GM10847 (cell line): ENCODE results near the gene CFAP119.

Experiments
- POLR2A ChIP-seq: IDR thresholded peaks from 2 replicates; pipeline ENCODE4 v1.6.1; 2011; ENCODE audit not compliant: insufficient read length; ENCODE audit errors: extremely low read depth

Gene CFAP119

DNA sequence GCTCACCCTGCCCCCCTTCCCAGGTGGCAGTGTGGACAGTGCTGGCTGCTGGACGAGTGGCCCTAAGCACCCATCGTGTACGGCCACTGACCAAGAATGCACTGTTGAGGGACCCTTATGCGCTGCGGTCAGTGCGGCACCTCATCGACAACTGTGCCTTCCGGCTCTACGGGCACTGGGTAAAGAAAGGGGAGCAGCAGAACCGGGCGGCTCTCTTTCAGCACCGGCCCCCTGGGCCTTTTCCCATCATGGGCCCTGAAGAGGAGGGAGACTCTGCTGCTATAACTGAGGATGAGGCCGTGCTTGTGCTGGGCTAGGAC, 5.1 kb downstream of the CFAP119 start:
- TF ChIP-seq POLR2A, result no peak

DNA sequence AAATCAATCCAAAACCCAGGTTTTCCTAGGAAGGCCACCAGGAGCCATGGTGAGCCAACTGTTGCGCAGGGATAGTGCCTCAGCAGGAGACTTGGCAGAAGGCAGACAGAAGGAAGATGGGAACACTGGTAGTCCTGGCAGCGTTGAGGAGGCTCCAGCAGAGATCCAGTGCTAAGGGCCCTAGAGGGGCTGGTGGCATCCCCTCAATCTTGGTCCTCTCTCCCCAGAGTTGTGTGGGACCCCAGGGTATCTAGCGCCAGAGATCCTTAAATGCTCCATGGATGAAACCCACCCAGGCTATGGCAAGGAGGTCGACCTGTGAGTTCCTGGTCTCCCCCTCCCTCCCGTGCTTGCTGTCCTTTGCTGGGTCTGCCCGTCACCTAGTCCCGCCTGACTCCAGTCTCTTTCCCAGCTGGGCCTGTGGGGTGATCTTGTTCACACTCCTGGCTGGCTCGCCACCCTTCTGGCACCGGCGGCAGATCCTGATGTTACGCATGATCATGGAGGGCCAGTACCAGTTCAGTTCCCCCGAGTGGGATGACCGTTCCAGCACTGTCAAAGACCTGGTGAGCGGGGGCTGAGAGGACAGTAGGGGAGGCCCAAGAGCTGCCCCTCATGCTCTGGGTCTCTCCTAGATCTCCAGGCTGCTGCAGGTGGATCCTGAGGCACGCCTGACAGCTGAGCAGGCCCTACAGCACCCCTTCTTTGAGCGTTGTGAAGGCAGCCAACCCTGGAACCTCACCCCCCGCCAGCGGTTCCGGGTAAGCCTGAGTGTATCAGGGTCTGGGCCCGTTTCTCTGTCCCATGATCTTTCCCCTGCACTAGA, 5.7 kb downstream of the CFAP119 start:
- no peak for TF ChIP-seq POLR2A

GRCh38 chr16:30753596-30753995, 8.3 kb downstream of the CFAP119 start:
- no peak for TF ChIP-seq POLR2A

DNA sequence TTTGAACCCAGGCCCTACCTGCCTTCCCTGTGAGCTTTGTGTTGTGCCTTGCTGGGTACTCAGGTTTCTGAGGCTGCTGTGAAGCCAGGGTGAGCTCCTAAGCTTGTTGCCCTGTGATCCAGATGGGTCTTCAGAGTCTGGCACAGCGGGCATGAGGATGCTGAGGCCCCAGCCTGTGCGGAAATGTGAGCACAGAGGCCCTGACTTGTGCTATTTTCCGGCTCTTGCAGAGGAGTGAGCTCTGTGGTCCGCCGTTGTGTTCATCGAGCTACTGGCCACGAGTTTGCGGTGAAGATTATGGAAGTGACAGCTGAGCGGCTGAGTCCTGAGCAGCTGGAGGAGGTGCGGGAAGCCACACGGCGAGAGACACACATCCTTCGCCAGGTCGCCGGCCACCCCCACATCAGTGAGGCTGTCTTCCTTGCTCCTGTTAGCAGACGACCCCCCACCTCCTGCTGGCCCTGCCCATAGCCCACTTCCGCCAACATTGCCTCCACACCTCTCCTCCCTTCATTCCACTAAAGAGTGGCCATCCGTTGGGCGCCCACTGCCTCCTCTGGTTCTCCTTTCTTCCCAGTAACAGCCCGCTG, 10.9 kb downstream of the CFAP119 start:
- TF ChIP-seq POLR2A, result no peak

GRCh38 chr16:30750201-30750600, 11.7 kb downstream of the CFAP119 start:
- TF ChIP-seq POLR2A, result no peak

- TF ChIP-seq POLR2A, result no peak
These were observed 13.0 kb downstream of the CFAP119 start for GRCh38 chr16:30748634-30749445.

DNA sequence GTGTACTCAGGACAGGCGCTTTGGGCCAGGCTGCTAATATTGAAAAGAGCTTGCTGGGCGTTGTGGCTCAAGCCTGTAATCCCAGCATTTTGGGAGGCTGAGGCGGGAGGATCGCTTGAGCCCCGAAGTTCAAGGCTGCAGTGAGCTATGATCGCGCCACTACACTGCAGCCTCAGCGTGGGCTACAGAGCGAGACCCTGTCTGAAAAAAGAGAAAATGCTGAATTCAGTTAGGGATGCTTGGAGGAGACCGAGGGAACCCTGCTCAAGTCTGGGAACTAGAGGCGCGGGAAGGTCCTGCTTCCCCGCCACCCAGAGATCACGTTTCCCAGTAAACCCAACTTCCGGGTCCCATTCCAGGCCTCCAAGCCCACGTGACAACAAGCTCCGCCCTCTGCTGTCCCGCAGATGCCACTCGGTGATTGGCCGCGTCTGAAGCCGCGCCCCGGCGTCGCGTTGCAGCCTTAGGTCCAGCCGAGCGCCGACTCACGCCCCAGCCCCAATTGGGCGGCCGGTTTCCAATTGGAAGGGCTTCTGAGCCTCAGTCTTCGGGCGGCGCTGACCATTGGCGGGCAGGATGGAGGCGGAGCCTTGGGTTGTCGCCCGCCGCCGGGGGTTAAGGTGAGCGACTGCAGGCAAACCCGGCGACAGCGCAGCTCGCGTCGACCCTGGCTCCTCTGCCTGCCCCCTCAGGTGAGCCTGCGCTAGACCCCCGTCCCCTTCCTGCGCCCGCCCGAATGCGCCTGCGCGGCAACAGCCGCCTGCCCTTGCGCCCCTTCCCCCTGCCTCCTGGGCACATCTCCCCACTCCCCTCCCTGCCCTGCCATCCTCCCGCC, 13.8 kb downstream of the CFAP119 start, which contains the start of gene PHKG2:
Gene PHKG2, plus strand, starts transcription at position 627 of the 835 bp plus-strand sequence. CDS start 396 bp downstream, outside the sequence.
- peak; percentile 61 for TF ChIP-seq POLR2A

- no peak for TF ChIP-seq POLR2A
These were observed 14.5 kb downstream of the CFAP119 start for GRCh38 chr16:30747331-30747730.

DNA sequence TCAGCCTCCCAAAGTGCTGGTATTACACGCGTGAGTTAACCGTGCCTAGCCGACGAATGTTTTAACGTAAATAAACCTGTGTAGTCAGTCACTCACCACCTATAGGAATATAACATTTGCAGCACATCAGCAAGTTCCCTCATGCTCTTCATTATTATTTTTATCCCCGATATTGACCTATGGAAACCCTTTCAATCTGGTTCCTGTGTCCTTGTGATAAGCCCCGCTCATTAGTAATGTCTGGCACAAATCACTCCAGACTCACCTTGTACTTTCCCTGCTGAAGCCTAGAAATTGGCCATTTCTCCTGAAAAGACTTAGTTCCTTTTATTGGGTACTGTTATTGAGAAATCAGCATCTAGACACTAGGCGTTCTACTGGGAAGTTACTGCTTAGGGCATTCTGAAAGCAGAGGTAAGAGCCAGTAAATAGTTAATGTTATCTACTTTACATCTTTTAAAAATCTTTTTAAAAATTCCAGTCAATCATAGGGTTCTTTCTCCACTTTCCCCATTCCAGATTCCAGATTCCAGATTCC, 15.2 kb downstream of the CFAP119 start:
- TF ChIP-seq POLR2A, result no peak

DNA sequence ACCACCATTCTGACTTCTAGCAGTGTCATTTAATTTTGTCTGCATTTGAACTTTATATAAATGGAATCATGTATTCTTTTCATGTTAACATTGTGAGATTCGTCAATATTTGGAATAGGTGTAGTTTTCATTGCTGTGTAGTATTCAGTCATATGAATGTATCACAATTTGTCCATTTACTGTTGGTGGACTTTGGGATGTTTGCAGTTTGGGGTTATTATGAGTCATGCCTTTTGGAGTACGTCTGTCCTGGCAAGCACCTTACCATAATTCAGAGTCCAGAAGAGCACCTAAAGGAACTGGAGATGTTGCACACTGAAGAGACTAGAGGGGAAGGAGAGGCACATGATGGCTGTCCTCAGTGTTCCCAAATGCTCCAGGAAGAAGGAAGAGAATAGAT, 16.8 kb downstream of the CFAP119 start:
- TF ChIP-seq POLR2A, result no peak

DNA sequence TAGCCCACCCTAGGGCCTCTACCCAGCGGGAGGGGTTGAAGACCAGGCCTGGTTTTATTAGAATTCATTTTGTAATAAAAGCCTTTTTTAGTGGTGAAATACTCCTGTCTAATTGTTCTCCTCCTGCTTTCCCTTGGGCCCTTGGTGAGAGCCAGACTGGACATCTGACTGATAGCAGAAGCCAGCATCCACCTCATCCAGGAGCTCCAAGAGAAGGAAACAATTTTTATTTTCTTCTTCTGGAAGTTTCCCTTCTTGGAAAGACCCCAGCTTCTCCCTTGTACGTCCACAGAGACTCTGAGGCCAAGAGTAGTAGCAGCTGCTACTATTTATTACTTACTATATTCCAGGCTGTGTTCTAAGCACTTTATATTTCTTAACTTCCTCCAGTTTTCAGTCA, 17.7 kb downstream of the CFAP119 start:
- TF ChIP-seq POLR2A, result no peak

DNA sequence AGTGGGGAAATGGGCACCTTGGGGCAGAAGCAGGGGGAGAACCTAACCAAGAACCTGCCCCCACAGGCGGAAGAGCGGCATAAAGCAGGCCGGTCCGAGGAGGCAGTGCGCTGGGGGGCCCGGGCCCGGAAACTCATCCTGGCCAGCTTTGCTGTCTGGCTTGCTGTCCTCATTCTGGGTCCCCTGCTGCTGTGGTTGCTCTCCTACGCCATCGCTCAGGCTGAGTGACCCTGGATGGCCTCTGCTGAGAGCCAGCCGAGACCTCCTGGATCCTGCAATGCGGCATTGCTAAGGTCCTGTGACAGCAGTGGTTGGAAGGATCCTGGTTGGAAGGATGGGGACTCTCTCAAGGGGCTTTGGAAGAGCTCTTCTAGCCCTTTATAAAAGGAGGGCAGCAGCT, 18.1 kb downstream of the CFAP119 start:
- TF ChIP-seq POLR2A, result no peak

- no peak for TF ChIP-seq POLR2A
These were observed 20.4 kb downstream of the CFAP119 start for GRCh38 chr16:30741461-30741914.

DNA sequence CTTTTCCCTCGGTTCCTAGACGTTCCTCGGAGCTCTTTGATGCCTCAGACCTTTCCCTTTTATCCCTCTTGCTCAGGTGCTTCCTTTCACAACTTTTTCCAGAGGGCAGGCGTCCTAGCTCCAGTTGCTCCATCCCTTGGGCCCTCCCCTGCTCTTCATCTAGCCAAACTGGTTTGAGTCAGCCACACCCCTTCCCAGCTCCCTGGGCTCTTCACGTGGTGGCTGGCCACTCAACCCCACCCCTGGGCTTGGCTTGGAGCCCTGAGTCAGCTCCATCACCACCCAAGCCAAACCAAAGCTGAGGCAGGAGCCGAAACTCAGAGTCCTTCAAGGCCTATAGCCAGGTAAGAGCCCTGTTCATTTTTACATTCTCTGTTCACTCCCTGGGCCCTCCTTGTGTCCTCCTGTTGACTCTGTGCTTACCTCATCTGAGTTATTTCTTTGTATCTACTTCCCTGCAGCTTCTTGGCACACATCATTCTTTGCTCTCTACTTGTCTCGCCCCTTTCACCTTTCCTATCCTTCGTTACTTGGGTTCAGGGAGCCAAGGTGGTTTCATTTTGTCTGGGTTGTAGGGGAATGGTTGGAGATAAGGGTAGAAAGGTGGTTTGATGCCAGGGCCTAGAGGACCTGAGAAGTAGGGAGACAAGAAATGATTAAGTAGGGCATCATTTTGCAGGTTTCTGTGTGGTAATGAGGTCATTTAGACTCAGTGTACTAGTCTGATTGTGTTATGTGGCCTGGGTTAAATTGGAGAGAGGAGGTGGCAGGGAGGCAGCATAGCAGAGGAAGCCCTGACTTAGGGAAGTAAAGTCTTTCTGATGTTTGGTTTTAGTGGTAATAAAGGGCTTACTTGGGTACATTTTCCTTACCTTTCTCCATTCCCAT, 21.3 kb downstream of the CFAP119 start:
- TF ChIP-seq POLR2A, result no peak
